Suprapubic skin (tissue), 4 donors: ENCODE data around the gene SPATA3. TPM values are rescaled to one million over a fixed set of nuclear protein-coding genes. Genes with fewer than 3 reads are reported as not detected.
"Not testable (repeated sequence)": the region's sequence is repeated elsewhere in the genome, so short reads cannot be mapped to it uniquely, and the experiment has no call there.

Experiments used
- DNase-seq, 2 donors: peaks; one replicate each; pipeline ENCODE4 v3.0.0-alpha.2; 2019; ENCODE audit warnings: low spot score in 2 of 2
- H3K27ac ChIP-seq: fragments of 200-600 bp; sonication (generic); one replicate; pipeline ENCODE4 v1.5.1; 2019
- H3K27me3 ChIP-seq: fragments of 200-600 bp; sonication (generic); one replicate; pipeline ENCODE4 v1.5.1; 2019
- H3K36me3 ChIP-seq: fragments of 200-600 bp; sonication (generic); one replicate; pipeline ENCODE4 v1.5.1; 2019
- H3K4me1 ChIP-seq: fragments of 200-600 bp; sonication (generic); one replicate; pipeline ENCODE4 v1.5.1; 2019
- H3K4me3 ChIP-seq: fragments of 200-600 bp; sonication (generic); one replicate; pipeline ENCODE4 v1.5.1; 2019; ENCODE audit warnings: mild to moderate bottlenecking
- H3K9me3 ChIP-seq: fragments of 200-600 bp; sonication (generic); one replicate; pipeline ENCODE4 v1.5.1; 2019
- EP300 ChIP-seq: sonication (generic); formaldehyde crosslinking; IDR thresholded peaks from one replicate; pipeline ENCODE4 v1.6.1; 2017; ENCODE audit warnings: antibody characterized with exemption
- POLR2A ChIP-seq, 2 donors: fragments of 450-650 bp; IDR thresholded peaks; one replicate each; pipeline ENCODE4 v1.6.1; 2017; ENCODE audit warnings: antibody characterized with exemption in 2 of 2, mild to moderate bottlenecking in 2 of 2, moderate library complexity in 2 of 2
- POLR2AphosphoS5 ChIP-seq, 3 donors: sonication (generic); formaldehyde crosslinking; IDR thresholded peaks; one replicate each; pipeline ENCODE4 v1.6.1; 2017; ENCODE audit warnings: antibody characterized with exemption in 3 of 3
- WGBS: methylation state at CpG from one replicate; pipeline ENCODE4 v1.1.5; 2018; 5-methylcytosine and 5-hydroxymethylcytosine counted together
- total RNA-seq, 4 donors: library from RNA; depleted of rRNA; stranded (reverse); fragments of >200 nt; gene quantifications; one replicate each; pipeline ENCODE4 v1.1.0, GENCODE V29; 2016
- TF ChIP-seq, protein P1 (sequence below), 2 donors: fragments of 200-600 bp in 1 of 2; fragments of 450-650 bp in 1 of 2; sonication (generic) in 1 of 2; IDR thresholded peaks; one replicate each; pipeline ENCODE4 v1.5.1; 2016 to 2019; ENCODE audit warnings: antibody characterized with exemption in 2 of 2, mild to moderate bottlenecking in 1 of 2, moderate library complexity in 1 of 2

The SPATA3 gene
- total RNA-seq, 4 donors from 2014 or later: not detected

- peaks cover 21% of the 10 kb centered on the region for H3K27me3 ChIP-seq
- no peak for DNase-seq
- H3K9me3 ChIP-seq: no peaks in the 10 kb centered on the region
- 84% methylated on average over 1 of the region's 1 CpG for WGBS
- no peaks in the 10 kb centered on the region for H3K36me3 ChIP-seq
- no peak overlapping the region for H3K27ac ChIP-seq
- H3K4me1 ChIP-seq: peaks cover 14% of the 10 kb centered on the region
- no peak overlapping the region for H3K4me3 ChIP-seq
- TF ChIP-seq POLR2A (IDR thresholded peaks at IDR 0.05) (no peak), EP300 (no peak), POLR2AphosphoS5 (IDR thresholded peaks at IDR 0.05) (no peak)
- TF ChIP-seq, protein P1, sequence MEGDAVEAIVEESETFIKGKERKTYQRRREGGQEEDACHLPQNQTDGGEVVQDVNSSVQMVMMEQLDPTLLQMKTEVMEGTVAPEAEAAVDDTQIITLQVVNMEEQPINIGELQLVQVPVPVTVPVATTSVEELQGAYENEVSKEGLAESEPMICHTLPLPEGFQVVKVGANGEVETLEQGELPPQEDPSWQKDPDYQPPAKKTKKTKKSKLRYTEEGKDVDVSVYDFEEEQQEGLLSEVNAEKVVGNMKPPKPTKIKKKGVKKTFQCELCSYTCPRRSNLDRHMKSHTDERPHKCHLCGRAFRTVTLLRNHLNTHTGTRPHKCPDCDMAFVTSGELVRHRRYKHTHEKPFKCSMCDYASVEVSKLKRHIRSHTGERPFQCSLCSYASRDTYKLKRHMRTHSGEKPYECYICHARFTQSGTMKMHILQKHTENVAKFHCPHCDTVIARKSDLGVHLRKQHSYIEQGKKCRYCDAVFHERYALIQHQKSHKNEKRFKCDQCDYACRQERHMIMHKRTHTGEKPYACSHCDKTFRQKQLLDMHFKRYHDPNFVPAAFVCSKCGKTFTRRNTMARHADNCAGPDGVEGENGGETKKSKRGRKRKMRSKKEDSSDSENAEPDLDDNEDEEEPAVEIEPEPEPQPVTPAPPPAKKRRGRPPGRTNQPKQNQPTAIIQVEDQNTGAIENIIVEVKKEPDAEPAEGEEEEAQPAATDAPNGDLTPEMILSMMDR (IDR thresholded peaks at IDR 0.05): no peak
Observed at GRCh38 chr2:230960026-230960425, 35.9 kb upstream of the SPATA3 start.

DNA sequence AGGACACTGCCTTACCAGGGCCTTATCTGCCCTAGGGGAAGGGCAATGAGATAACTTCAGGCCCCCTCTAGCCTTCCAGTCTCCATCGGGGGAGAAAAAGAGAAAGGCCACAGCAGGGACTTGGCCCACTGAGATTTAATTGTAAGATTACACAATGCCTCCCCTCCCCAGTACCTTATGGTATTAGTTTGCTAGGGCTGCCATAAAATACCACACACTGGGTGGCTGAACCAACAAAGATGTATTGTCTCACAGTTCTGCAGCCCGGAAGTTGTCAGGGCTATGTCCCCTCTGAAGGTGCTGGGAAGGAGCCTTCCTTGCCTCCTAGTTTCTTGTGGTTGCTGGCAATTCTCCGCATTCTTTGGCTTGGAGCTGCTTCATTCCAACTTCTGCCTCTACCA is 34.8 kb upstream of the SPATA3 start:
- Histone ChIP-seq H3K9me3 (no peaks in the 10 kb centered on the region), H3K27me3 (peaks cover 21% of the 10 kb centered on the region), H3K4me3 (no peak overlapping the region), H3K27ac (no peak overlapping the region), H3K4me1 (peaks cover 14% of the 10 kb centered on the region), H3K36me3 (no peaks in the 10 kb centered on the region)
- TF ChIP-seq, protein P1 (IDR thresholded peaks at IDR 0.05): no peak
- TF ChIP-seq POLR2AphosphoS5 (IDR thresholded peaks at IDR 0.05): no peak
- no peak for TF ChIP-seq EP300
- TF ChIP-seq POLR2A (IDR thresholded peaks at IDR 0.05): no peak
- DNase-seq: no peak
- WGBS: 74% methylated on average over 3 of the region's 3 CpGs

GRCh38 chr2:230964136-230964730 is 31.7 kb upstream of the SPATA3 start:
- no peak for DNase-seq
- TF ChIP-seq POLR2A (IDR thresholded peaks at IDR 0.05) (no peak), EP300 (no peak), POLR2AphosphoS5 (IDR thresholded peaks at IDR 0.05) (no peak)
- TF ChIP-seq, protein P1 (IDR thresholded peaks at IDR 0.05): no peak
- WGBS: 94% methylated on average over 25 of the region's 36 CpGs

GRCh38 chr2:230967113-230967512 is 28.8 kb upstream of the SPATA3 start:
- Histone ChIP-seq H3K27me3 (peaks cover 6% of the 10 kb centered on the region), H3K36me3 (no peaks in the 10 kb centered on the region), H3K27ac (no peak overlapping the region), H3K9me3 (no peaks in the 10 kb centered on the region), H3K4me3 (no peak overlapping the region), H3K4me1 (no peaks in the 10 kb centered on the region)
- DNase-seq: no peak
- TF ChIP-seq EP300: no peak
- no peak for TF ChIP-seq POLR2AphosphoS5 (IDR thresholded peaks at IDR 0.05)
- TF ChIP-seq, protein P1 (IDR thresholded peaks at IDR 0.05): no peak
- no peak for TF ChIP-seq POLR2A (IDR thresholded peaks at IDR 0.05)
- WGBS: 88% methylated on average over 3 of the region's 3 CpGs

More at GRCh38 chr2:230964136-230964730, 31.7 kb upstream of the SPATA3 start:
- no peak overlapping the region for H3K4me3 ChIP-seq
- no peaks in the 10 kb centered on the region for H3K36me3 ChIP-seq
- no peaks in the 10 kb centered on the region for H3K9me3 ChIP-seq
- H3K27me3 ChIP-seq: peaks cover 17% of the 10 kb centered on the region
- no peaks in the 10 kb centered on the region for H3K4me1 ChIP-seq
- H3K27ac ChIP-seq: no peak overlapping the region

DNA sequence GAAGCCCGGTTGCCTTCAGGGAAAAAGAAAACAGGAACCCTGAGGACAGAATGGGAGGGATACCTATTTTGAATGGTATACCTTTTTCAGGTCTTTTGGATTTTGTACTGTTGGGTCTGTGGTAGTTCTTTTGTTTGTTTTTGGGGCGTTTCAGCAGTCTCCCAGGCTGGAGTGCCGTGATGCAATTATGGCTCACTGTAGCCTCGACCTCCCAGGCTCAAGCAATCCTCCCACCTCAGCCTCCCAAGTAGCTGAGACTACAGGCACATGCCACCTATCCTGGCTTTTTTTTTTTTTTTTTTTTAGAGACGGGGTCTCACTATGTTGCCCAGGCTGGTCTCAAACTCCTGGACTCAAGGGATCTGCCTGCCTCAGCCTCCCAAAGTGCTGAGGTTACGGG is 27.6 kb upstream of the SPATA3 start:
- DNase-seq, H3K27ac ChIP-seq, H3K27me3 ChIP-seq, H3K9me3 ChIP-seq, H3K4me3 ChIP-seq, H3K4me1 ChIP-seq, H3K36me3 ChIP-seq: not testable (repeated sequence)
- WGBS: 92% methylated on average over 5 of the region's 6 CpGs
